GM12801 (cell line): ENCODE measurements around the gene DCUN1D2.

Source experiments
- CTCF ChIP-seq: IDR thresholded peaks from one replicate; pipeline ENCODE4 v1.5.1; 2011; ENCODE audit warnings: control low read depth; ENCODE audit not compliant: insufficient read length; ENCODE audit errors: extremely low read depth

Gene DCUN1D2

GRCh38 chr13:113457510-113457909 is 33.0 kb downstream of the DCUN1D2 start:
- no peak for TF ChIP-seq CTCF

DNA sequence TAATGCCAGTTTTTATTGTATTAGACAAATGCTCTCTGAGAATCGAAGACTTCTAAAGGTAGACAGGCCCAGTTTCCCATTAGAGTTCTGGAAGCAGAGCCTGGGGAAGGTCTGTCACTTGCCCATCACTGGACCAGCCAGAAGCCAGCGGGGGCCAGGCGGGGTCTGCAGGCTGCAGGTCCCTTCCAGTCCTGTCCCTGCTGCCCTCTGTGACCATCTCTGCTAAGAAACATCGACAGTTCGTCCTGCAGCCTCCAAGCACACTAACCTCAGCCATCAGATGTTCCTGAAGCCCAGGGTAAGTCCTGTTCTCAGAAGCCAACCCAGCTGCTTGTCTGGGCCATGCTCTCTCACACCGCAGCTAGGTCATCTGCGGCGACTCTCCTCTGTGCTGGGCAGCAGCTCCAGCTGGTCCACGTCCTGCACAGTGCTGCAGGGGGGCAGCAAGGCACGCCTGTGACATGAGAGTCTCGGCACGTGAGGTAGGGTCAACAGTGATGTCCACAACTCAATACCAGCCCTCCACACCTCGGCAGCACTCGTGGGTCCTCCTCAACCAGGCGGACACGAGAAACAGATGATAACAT is 34.3 kb downstream of the DCUN1D2 start:
- no peak for TF ChIP-seq CTCF

DNA sequence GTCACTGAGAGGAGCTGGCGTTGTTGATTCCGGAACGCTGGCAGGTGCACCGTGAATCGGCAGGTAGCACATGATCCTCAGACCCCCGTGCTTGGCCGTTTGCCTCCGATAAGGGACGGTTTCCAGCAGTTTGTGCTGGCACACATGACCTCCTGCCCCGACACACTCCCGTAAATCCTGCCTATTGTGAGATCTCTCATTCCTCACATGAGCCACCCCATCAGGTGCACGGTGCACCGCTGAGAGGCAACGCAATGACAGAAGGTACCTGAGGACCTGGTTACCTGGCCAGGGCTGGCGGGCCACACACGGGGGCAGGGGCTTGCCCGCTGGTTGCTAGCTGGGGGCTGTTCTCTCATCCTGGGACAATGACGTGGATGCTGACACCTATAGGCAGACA is 35.1 kb downstream of the DCUN1D2 start:
- no peak for TF ChIP-seq CTCF

- TF ChIP-seq CTCF = no peak
These were observed 35.6 kb downstream of the DCUN1D2 start for GRCh38 chr13:113454936-113455335.

DNA sequence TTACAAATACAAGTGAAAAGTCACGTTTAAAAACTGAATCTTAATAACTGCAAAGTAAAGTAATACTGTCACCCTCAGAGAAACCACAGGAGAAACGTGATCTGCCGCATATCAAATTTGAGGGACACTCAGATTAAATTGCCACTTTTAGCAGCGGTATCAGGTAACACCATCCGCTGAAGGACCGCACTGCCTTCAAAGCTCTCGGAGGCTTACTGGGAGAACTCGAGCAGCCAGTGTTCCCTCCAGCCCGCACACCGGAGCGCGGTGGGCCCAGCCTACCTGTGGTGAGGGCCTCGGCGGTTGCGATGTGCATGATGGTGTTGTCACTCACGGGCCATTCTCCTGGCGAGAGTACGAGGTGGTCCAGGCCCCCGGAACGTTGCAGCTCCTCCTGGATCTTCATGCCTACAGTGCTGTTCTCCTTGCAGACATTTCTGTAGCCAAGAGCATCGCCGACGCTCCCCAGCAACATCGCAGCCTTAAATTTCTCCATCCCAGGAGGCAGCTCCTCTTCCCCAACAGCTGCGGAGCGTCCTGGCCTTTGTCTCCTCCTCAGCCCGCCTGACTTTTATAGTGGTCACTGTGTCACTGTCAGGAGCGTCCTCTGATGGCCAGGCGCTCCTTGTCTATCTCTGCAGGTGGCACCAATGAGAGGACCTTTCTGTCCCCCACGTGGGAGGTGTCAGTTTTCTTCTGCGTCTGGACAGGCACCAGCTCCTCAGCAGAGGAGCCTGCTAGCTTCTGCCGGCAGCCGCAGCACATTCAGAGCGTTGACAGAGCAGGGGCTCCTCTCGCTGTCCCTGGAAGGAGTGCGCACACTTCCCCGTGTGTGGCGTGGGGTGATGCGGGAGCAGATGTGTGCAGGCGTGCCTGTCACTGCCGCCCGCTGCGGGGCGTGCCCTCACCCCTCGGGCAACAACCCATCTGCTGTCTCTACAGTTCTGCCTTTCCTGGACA is 37.3 kb downstream of the DCUN1D2 start, which contains the start of gene ADPRHL1:
Gene ADPRHL1 (minus strand): TSS at position 547 of the 960 bp plus-strand sequence. CDS start 51 bp downstream, at position 496.
- TF ChIP-seq CTCF = no peak

DNA sequence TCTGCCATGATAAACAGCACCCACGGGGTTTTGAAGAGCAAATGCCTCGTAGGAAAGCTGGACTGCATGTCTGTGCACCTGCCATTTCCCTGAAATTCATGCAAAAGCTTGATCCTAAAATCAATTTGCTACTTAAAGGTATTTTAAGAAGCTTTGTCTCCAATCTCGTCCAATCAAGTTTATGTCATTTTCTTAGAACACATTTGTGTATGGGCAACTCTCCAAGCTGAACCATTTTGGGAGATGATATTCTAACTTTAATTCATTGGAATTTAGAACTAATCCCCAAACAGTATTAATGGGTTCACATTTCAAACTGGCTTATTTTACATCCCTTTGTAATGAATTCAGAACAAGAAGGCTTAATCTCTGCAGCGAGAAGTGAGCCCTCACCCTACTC is 38.0 kb downstream of the DCUN1D2 start:
- no peak for TF ChIP-seq CTCF

- TF ChIP-seq CTCF = no peak
These were observed 38.5 kb downstream of the DCUN1D2 start for GRCh38 chr13:113451951-113452421.
